ENCODE data around the gene BEST2.

BEST2 gene

DNA sequence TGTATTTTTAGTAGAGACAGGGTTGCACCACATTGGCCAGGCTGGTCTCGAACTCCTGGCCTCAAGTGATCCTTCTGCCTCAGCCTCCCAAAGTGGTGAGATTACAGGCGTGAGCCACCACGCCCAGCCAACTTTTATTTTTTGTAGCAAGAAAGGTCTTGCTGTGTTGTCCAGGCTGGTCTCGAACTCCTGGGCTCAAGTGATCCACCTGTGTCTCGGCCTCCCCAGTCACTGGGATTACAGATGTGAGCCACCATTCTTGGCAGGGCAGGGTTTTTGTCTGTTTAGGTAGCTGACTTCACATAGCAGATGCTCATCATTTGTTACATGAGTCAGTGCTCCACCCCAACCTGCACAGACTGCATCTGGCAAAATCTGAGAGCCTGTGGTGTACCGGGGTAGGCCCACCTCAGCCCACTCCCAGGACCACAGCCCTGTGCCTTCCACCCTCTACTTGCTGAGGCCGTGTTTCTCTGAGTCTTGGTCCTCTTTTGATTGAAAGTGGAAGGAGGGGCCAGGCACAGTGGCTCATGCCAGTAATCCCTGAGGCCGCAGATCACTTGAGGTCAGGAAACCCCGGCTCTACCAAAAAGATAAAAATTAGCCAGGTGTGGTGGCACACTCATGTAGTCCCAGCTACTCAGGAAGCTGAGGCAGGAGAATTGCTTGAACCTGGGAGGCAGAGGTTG is 23.7 kb upstream of the BEST2 start:
- no peak overlapping the region for H3K9ac ChIP-seq
- H3K27me3 ChIP-seq = no peaks in the 10 kb centered on the region
- H3K4me3 ChIP-seq = no peak overlapping the region
- peaks cover 44% of the 10 kb centered on the region for H4K20me1 ChIP-seq
- no peak for TF ChIP-seq Cebpa-rat (IDR thresholded peaks at IDR 0.05)
- no peak overlapping the region for H3K27ac ChIP-seq
- H3K9me3 ChIP-seq = no peaks in the 10 kb centered on the region
- H3K4me1 ChIP-seq = peaks cover 42% of the 10 kb centered on the region
- peaks cover 64% of the 10 kb centered on the region for H3K36me3 ChIP-seq
- H3K4me2 ChIP-seq = no peak overlapping the region

DNA sequence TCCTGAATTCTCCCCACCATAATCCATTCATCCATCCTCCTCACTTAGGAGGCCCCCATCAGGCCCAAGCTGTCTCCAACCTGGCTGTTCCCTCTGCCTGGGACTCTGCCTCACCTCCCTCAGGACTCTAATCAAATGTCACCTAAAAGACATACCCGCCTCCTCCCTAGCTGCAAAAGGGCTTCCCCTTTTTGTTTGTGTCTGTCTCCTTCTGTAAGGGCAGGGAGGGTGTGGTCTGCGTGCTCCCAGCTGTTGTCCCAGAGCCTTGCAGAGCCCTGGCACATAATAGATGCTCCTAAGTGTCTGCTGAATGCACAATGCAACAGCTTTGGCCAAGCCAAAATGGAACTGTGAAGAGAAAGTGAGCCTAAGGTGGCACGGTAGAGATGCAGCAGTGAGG is 21.5 kb upstream of the BEST2 start:
- Histone ChIP-seq H4K20me1 (peaks cover 57% of the 10 kb centered on the region), H3K27ac (peak overlapping the region; percentile 26; the same call in 1 of the 2 replicates), H3K36me3 (peaks cover 64% of the 10 kb centered on the region), H3K4me1 (peaks cover 43% of the 10 kb centered on the region), H3K9me3 (no peaks in the 10 kb centered on the region), H3K27me3 (no peaks in the 10 kb centered on the region), H3K4me3 (no peak overlapping the region), H3K9ac (no peak overlapping the region), H3K4me2 (peak overlapping the region; percentile 2)
- TF ChIP-seq Cebpa-rat (IDR thresholded peaks at IDR 0.05) = no peak

DNA sequence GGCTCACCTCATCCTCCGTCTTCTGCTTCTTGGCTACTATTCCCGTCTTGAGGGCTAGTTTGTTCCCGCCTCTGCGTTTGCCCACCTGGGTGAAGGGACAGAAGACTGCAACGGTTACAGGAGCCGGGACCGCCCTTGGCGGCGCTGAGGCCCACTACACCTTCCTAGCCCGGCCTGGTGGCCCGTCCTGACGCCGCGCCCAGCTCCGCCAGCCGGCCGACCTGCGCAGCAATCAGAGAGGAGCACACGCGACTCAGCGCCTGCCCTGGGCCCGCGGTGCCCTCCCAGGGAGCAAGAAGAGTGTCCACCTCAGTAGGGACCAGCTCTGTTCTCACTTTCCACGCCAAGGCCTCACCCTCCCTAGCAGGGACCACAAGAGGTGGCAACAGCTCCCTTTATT is 20.3 kb upstream of the BEST2 start:
- Histone ChIP-seq H3K27ac (no peak overlapping the region), H4K20me1 (peaks cover 57% of the 10 kb centered on the region), H3K9ac (no peak overlapping the region), H3K4me3 (no peak overlapping the region), H3K4me2 (peak overlapping the region; percentile 9), H3K9me3 (no peaks in the 10 kb centered on the region), H3K27me3 (no peaks in the 10 kb centered on the region), H3K4me1 (peaks cover 56% of the 10 kb centered on the region), H3K36me3 (peaks cover 64% of the 10 kb centered on the region)
- no peak for TF ChIP-seq Cebpa-rat (IDR thresholded peaks at IDR 0.05)

DNA sequence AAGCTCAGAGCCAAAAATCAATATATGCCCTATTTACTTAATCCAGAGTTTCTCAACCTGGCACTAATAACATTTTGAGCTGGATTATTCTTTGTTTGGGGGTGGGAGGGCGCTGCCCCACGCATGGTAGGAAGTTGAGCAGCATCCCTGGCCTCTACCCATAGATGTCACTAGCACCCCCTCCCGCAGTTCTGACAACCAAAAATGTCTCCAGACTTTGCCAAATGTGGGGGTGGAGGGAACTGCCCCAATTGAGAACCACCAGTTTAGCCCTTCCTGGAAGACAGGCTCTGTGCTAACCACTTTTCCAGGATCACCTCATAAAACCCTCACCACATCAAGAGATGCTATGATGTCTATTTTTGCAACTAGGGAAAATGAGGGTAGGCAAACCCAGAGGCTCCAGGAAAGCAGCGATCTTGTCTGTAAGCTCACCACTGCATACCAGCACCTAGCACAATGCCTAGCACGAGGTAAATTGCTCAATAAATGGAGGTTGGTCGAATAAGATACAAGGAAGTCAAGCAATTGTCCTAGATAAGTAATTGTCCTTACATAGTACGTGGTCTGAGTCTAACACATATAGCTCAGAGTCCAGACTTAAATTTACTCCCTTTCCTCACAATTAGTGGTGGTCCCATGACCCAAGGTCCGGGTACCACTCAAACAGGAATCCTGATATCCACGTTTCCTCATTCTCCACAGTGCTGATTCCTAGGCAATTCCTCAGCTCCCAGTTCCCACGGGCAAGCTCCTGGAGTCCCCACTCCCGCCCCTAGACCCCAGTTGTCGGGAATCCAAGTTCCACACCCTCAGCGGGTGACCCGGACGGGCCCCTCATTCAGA is 18.0 kb upstream of the BEST2 start:
- Histone ChIP-seq H3K9ac (peak overlapping the region; percentile 98), H3K4me3 (peak overlapping the region; percentile 87), H3K4me2 (peak overlapping the region; percentile 97), H3K27me3 (no peaks in the 10 kb centered on the region), H3K9me3 (no peaks in the 10 kb centered on the region), H4K20me1 (peaks cover 56% of the 10 kb centered on the region), H3K27ac (peak overlapping the region; percentile 99), H3K36me3 (peaks cover 45% of the 10 kb centered on the region), H3K4me1 (peaks cover 71% of the 10 kb centered on the region)
- no peak for TF ChIP-seq Cebpa-rat (IDR thresholded peaks at IDR 0.05)

DNA sequence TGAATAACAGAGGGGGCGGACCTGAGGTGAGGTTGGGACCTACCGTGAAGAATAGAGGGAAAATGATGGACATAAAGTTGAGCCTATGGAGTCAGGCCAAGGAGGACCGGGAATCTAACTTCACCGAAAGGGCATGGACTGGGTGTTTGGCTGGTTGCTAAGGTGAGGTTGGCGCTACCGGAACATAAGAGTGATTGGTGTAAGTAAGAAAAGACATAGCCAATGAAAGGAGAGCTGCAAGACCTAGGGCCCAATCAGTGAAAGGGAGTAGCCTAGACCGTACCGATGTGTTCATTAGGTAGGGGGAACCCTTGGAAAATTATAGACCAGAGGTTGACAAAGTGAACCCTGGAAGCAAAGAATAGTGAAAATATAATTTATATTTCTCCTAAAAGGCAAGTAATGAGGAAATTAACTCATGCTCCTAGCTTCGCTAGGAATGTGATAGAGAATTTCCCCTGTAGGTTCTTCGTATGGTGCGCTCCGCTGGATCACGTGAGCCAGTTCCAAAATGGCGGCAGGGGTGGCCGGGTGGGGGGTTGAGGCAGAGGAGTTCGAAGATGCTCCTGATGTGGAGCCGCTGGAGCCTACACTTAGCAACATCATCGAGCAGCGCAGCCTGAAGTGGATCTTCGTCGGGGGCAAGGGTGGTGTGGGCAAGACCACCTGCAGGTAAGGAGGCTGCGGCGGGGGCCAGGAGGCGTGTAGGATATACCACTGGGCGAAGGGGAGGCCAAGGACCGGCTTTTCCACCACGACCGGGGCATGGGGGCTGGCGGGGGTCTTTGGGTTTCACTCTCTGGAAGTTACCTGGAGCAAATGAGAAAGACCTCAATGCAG is 14.4 kb upstream of the BEST2 start, which contains the start of gene GET3:
GET3 (plus strand) TSS at position 503 of the 840 bp plus-strand sequence; CDS start at position 512, 9 bp downstream.
- Histone ChIP-seq H3K9ac (peak within 1 kb of the TSS; percentile 88), H3K4me2 (peak within 1 kb of the TSS; percentile 95), H3K27me3 (no peaks in the 10 kb centered on the region), H3K27ac (peak within 1 kb of the TSS; percentile 98), H3K4me1 (peaks cover 45% of the 10 kb centered on the region), H3K4me3 (peak within 1 kb of the TSS; percentile 87), H3K9me3 (no peaks in the 10 kb centered on the region), H4K20me1 (peaks cover 20% of the 10 kb centered on the region), H3K36me3 (peaks cover 43% of the 10 kb centered on the region)
- TF ChIP-seq Cebpa-rat (IDR thresholded peaks at IDR 0.05) = no peak

DNA sequence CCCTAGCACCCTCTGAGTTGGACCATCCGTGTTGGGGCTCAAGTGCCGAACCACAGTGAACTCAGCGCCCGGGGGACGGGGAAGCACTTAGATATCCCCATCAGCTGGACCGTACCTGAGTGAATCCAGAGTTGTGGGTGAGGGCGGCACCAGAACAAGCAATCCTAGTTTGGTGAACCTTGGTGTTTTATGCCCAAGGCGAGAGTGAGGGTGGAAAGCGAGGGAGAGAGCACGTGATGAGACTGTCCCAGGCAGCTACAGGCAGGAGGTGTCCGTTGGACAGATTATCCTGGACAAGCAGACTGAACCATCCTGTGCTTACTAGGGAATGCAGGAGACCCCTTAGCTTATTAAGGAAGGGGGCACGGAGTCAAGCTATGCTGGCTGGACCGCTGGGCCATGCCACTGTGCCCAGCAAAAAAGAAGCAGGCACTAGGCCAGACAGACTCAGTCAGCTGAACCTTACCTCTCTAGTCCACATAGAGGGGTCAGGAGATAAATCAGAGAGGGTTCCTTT is 13.7 kb upstream of the BEST2 start:
- H3K9me3 ChIP-seq = no peaks in the 10 kb centered on the region
- no peak for TF ChIP-seq Cebpa-rat (IDR thresholded peaks at IDR 0.05)
- H3K9ac ChIP-seq = peak overlapping the region; percentile 88
- peak overlapping the region; percentile 87 for H3K4me3 ChIP-seq
- H4K20me1 ChIP-seq = peaks cover 13% of the 10 kb centered on the region
- H3K36me3 ChIP-seq = peaks cover 43% of the 10 kb centered on the region
- no peaks in the 10 kb centered on the region for H3K27me3 ChIP-seq
- peak overlapping the region; percentile 95 for H3K4me2 ChIP-seq
- H3K27ac ChIP-seq = peak overlapping the region; percentile 98
- peaks cover 41% of the 10 kb centered on the region for H3K4me1 ChIP-seq

DNA sequence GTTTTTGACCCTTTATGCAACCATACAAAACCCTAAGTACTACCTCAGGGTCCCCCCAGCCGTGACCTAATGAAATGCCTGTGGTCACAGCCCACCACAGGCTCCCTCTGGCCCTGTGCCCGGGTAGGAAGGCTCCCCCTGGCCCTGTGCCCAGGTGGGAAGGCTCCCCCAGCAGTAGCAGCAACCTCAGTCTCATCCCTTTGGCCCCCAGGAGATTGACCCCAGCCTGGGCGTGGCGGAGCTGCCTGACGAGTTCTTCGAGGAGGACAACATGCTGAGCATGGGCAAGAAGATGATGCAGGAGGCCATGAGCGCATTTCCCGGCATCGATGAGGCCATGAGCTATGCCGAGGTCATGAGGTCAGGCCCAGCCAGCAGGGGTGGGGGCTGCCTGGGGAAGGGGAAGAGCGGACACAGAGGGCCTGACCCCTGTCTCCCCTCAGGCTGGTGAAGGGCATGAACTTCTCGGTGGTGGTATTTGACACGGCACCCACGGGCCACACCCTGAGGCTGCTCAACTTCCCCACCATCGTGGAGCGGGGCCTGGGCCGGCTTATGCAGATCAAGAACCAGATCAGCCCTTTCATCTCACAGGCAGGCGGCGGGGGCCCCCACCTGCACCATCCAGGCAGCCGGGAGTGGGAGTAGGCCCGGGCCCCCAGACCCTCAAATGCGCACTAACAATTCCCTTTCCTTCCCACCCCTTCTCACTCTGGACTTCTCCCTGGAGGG is 6.3 kb upstream of the BEST2 start:
- Histone ChIP-seq H3K27ac (0 out of 2 replicates have a peak overlapping the region, but pooled peaks have one; percentile 9), H4K20me1 (peaks cover 12% of the 10 kb centered on the region; the same call in 1 of the 2 replicates), H3K4me2 (peak overlapping the region; percentile 64), H3K27me3 (no peaks in the 10 kb centered on the region), H3K9ac (peak overlapping the region; percentile 50; the same call in 1 of the 2 replicates), H3K4me3 (no peak overlapping the region), H3K36me3 (peaks cover 73% of the 10 kb centered on the region), H3K4me1 (peaks cover 48% of the 10 kb centered on the region), H3K9me3 (peaks cover 16% of the 10 kb centered on the region)
- TF ChIP-seq Cebpa-rat (IDR thresholded peaks at IDR 0.05) = no peak

DNA sequence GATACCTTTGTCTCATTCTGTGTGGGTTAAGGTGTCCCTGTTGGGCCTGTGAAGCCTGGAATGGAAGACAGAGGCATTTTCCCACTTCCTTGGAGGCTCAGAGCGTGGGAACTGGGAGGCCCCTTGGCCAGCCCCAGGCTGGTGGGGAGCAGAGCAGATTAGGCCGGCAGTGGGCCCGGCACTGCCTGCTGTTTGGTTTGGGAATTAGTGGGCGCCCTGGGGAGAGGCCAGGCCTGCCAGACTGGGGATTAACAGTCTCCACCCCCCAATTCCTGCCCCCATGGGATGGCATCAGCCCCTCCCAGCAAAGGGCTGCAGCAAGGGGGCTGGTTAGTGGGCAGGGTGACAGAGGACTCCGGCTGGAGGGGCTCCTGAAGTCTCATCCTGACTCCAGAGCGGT is 3.1 kb upstream of the BEST2 start:
- Histone ChIP-seq H3K9me3 (peaks cover 16% of the 10 kb centered on the region), H3K9ac (no peak overlapping the region), H3K4me2 (peak overlapping the region; percentile 99; the same call in 1 of the 2 replicates), H4K20me1 (peaks cover 12% of the 10 kb centered on the region; the same call in 1 of the 2 replicates), H3K27me3 (no peaks in the 10 kb centered on the region), H3K36me3 (peaks cover 47% of the 10 kb centered on the region), H3K27ac (peak overlapping the region; percentile 70; the same call in 1 of the 2 replicates), H3K4me3 (no peak overlapping the region), H3K4me1 (peaks cover 60% of the 10 kb centered on the region)
- no peak for TF ChIP-seq Cebpa-rat (IDR thresholded peaks at IDR 0.05)

Measured in BLaER1 (cell line).